OCI-LY3 (cell line): Measurements from ENCODE around the gene TPI1.

Experiments used
- H2AFZ ChIP-seq: fragments of 200-600, 300-600 bp; shearing (Covaris generic); 2 replicates; pipeline ENCODE4 v1.6.0; 2014; ENCODE audit warnings: antibody characterized with exemption, low read depth, low read length
- H3K27ac ChIP-seq: fragments of 200-600, 300-600 bp; sonication (generic); 2 replicates; pipeline ENCODE4 v1.5.1; 2014; ENCODE audit warnings: mild to moderate bottlenecking, low read length, moderate library complexity, mixed read lengths
- H3K27me3 ChIP-seq: fragments of 200-600, 300-600 bp; sonication (generic); 2 replicates; pipeline ENCODE4 v1.6.1; 2014; ENCODE audit warnings: low read depth, low read length, mixed read lengths
- H3K36me3 ChIP-seq: fragments of 200-600, 300-600 bp; sonication (generic); replicated peaks from 2 replicates; pipeline ENCODE3; 2014; ENCODE audit warnings: low read depth, low read length, mixed read lengths
- H3K4me1 ChIP-seq: fragments of 300-600, 200-600 bp; sonication (generic); 2 replicates; pipeline ENCODE4 v1.6.1; 2014; ENCODE audit warnings: low read length, mixed read lengths
- H3K4me2 ChIP-seq: fragments of 200-600, 300-600 bp; sonication (generic); 2 replicates; pipeline ENCODE4 v1.6.1; 2014; ENCODE audit warnings: low read length, mixed read lengths
- H3K4me3 ChIP-seq: fragments of 300-600, 200-600 bp; sonication (generic); 2 replicates; pipeline ENCODE4 v1.5.1; 2014; ENCODE audit warnings: antibody characterized with exemption, mild to moderate bottlenecking, low read length, moderate library complexity
- H3K79me2 ChIP-seq: fragments of 300-600, 200-600 bp; shearing (Covaris generic); 2 replicates; pipeline ENCODE4 v1.6.1; 2014; ENCODE audit warnings: mild to moderate bottlenecking, low read length, mixed read lengths
- H3K9ac ChIP-seq: fragments of 300-600, 200-600 bp; shearing (Covaris generic); 2 replicates; pipeline ENCODE4 v1.6.0; 2014; ENCODE audit warnings: mild to moderate bottlenecking, low read length, moderate library complexity
- H3K9me3 ChIP-seq: fragments of 200-600, 300-600 bp; shearing (Covaris generic); 2 replicates; pipeline ENCODE4 v1.6.1; 2014; ENCODE audit warnings: low read length, mixed read lengths; ENCODE audit not compliant: insufficient read depth
- H4K20me1 ChIP-seq: fragments of 200-600, 300-600 bp; sonication (generic); 2 replicates; pipeline ENCODE4 v1.6.1; 2016; ENCODE audit warnings: low read length, mixed read lengths; ENCODE audit not compliant: insufficient read depth
- EZH2phosphoT487 ChIP-seq: fragments of 200-600 bp; shearing (Covaris generic); IDR thresholded peaks from 2 replicates; pipeline ENCODE4 v1.6.1; 2018; ENCODE audit warnings: antibody characterized with exemption, mixed run types, low read depth
- TF ChIP-seq, protein P1 (sequence below): fragments of 200-600, 300-600 bp; sonication (generic); IDR thresholded peaks from 2 replicates; pipeline ENCODE4 v1.5.1; 2014; ENCODE audit warnings: antibody characterized with exemption, low read length, low read depth

The TPI1 gene

DNA sequence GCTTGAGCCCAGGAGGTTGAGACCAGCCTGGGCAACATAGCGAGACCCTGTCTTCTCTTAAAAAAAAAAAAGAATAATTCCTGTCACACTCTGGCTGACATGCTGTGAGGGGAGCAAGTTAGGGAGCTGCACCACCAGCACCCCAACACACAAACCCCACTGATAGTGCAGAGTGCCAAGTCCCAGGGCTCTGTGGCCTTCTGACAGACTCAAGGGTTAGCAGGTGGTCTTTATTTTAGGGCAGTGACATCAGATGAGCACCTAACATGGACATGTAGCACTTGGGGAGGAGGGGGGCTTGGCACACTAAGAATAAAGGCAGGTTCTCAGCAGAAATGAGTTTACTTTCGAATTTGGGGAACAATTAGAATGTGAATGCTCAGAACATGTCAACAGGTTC, 8.5 kb upstream of the TPI1 start:
- H3K27ac ChIP-seq, result no peak overlapping the region
- no peak overlapping the region for H3K9ac ChIP-seq
- TF ChIP-seq, protein P1, sequence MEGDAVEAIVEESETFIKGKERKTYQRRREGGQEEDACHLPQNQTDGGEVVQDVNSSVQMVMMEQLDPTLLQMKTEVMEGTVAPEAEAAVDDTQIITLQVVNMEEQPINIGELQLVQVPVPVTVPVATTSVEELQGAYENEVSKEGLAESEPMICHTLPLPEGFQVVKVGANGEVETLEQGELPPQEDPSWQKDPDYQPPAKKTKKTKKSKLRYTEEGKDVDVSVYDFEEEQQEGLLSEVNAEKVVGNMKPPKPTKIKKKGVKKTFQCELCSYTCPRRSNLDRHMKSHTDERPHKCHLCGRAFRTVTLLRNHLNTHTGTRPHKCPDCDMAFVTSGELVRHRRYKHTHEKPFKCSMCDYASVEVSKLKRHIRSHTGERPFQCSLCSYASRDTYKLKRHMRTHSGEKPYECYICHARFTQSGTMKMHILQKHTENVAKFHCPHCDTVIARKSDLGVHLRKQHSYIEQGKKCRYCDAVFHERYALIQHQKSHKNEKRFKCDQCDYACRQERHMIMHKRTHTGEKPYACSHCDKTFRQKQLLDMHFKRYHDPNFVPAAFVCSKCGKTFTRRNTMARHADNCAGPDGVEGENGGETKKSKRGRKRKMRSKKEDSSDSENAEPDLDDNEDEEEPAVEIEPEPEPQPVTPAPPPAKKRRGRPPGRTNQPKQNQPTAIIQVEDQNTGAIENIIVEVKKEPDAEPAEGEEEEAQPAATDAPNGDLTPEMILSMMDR, result no peak
- no peak for TF ChIP-seq EZH2phosphoT487
- no peaks in the 10 kb centered on the region for H3K9me3 ChIP-seq
- no peak overlapping the region for H2AFZ ChIP-seq
- no peaks in the 10 kb centered on the region for H4K20me1 ChIP-seq
- no peak overlapping the region for H3K4me2 ChIP-seq
- peaks cover 49% of the 10 kb centered on the region for H3K36me3 ChIP-seq
- H3K4me3 ChIP-seq, result no peak overlapping the region
- H3K79me2 ChIP-seq, result peaks cover 11% of the 10 kb centered on the region
- no peaks in the 10 kb centered on the region for H3K27me3 ChIP-seq
- peaks cover 2% of the 10 kb centered on the region for H3K4me1 ChIP-seq

DNA sequence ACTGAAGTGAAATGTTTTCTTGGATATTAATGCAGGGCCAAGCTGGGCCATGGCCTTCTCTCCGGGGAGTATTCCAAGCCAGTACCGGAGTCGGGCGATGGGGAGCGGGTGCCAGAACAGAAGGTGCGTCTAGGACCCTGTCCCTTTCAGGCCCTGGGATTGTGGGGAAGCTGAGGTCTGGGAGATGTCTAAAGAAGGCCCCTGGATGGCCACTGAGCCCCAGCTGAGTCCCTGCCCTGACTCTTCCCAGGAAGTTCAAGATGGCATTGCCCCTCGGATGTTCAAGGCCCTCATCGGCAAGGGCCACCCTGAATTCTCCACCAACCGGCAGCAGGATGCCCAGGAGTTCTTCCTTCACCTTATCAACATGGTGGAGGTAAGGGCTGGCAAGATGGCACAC, 7.2 kb upstream of the TPI1 start:
- Histone ChIP-seq H3K9me3 (no peaks in the 10 kb centered on the region), H3K4me2 (no peak overlapping the region), H3K27ac (no peak overlapping the region), H4K20me1 (no peaks in the 10 kb centered on the region), H3K9ac (no peak overlapping the region), H3K79me2 (0 out of 2 replicates have a peak, but pooled peaks cover under 1% of the 10 kb centered on the region), H3K4me1 (no peaks in the 10 kb centered on the region), H3K27me3 (no peaks in the 10 kb centered on the region), H3K4me3 (no peak overlapping the region), H3K36me3 (peaks cover 57% of the 10 kb centered on the region), H2AFZ (no peak overlapping the region)
- TF ChIP-seq, protein P1, result no peak
- TF ChIP-seq EZH2phosphoT487, result no peak

DNA sequence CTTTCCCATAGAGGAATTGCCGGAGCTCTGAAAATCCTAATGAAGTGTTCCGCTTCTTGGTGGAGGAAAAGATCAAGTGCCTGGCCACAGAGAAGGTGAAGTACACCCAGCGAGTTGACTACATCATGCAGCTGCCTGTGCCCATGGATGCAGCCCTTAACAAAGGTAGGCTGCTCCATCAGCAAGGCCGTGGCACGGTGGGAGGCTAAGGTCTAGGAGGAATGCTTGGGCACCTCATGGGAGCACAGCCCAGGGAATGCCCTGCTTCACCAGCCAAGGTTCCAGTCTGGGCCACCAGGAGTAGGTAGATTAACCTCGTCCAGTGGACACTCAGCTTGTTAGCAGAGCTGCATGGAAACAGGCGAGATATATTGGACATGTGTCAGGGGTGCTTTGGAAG, 6.4 kb upstream of the TPI1 start:
- H3K9ac ChIP-seq, result no peak overlapping the region
- H3K27me3 ChIP-seq, result no peaks in the 10 kb centered on the region
- no peak for TF ChIP-seq EZH2phosphoT487
- TF ChIP-seq, protein P1, result no peak
- no peak overlapping the region for H2AFZ ChIP-seq
- H3K4me2 ChIP-seq, result no peak overlapping the region
- H3K9me3 ChIP-seq, result no peaks in the 10 kb centered on the region
- H3K4me1 ChIP-seq, result no peaks in the 10 kb centered on the region
- H3K79me2 ChIP-seq, result no peaks in the 10 kb centered on the region
- no peaks in the 10 kb centered on the region for H4K20me1 ChIP-seq
- peaks cover 56% of the 10 kb centered on the region for H3K36me3 ChIP-seq
- H3K4me3 ChIP-seq, result no peak overlapping the region
- no peak overlapping the region for H3K27ac ChIP-seq

DNA sequence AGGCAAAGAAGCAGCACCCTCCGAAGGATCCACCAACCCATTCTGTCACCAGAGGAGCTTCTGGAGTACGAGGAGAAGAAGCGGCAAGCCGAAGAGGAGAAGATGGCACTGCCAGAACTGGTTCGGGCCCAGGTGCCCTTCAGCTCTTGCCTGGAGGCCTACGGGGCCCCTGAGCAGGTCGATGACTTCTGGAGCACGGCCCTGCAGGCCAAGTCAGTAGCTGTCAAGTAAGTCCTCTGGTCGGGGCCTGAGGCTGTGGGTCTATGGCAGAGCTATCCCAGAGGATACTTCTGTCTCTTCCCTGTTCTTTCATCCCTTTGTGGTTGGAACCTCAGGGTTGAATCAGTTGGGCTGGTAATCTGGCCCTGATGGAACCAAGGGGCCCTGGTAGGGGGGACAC, 5.9 kb upstream of the TPI1 start:
- Histone ChIP-seq H3K4me3 (no peak overlapping the region), H3K36me3 (peaks cover 55% of the 10 kb centered on the region), H3K9ac (no peak overlapping the region), H4K20me1 (no peaks in the 10 kb centered on the region), H3K27ac (no peak overlapping the region), H3K79me2 (no peaks in the 10 kb centered on the region), H3K4me2 (no peak overlapping the region), H3K9me3 (no peaks in the 10 kb centered on the region), H3K4me1 (peaks cover under 1% of the 10 kb centered on the region), H3K27me3 (no peaks in the 10 kb centered on the region), H2AFZ (no peak overlapping the region)
- no peak for TF ChIP-seq EZH2phosphoT487
- TF ChIP-seq, protein P1, result no peak
